OCI-LY3 (cell line): ENCODE results near the gene MGRN1.

Source experiments
- EZH2phosphoT487 ChIP-seq: fragments of 200-600 bp; shearing (Covaris generic); IDR thresholded peaks from 2 replicates; pipeline ENCODE4 v1.6.1; 2018; ENCODE audit warnings: antibody characterized with exemption, mixed run types, low read depth
- TF ChIP-seq, protein P1 (sequence below): fragments of 200-600, 300-600 bp; sonication (generic); IDR thresholded peaks from 2 replicates; pipeline ENCODE4 v1.5.1; 2014; ENCODE audit warnings: antibody characterized with exemption, low read length, low read depth

DNA sequence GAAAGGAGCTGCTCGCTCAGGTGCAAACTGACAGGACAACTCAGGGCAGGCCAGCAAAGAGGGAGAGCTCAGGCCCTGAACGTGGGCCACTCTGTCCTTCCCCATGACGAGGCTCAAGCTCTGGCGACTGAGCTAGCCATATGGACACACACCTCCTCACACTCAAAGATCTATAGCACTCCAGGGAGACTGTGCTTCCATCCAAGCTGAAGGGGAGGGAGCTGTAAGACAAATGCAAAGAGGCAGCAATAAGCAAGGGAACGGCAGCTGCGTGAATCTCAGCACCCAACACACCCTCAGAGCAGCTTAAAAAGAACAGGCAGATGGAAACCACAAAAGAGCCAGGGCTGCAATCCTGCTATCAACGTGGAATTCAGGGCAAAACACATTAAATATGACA, 82.2 kb downstream of the MGRN1 start:
- TF ChIP-seq, protein P1, sequence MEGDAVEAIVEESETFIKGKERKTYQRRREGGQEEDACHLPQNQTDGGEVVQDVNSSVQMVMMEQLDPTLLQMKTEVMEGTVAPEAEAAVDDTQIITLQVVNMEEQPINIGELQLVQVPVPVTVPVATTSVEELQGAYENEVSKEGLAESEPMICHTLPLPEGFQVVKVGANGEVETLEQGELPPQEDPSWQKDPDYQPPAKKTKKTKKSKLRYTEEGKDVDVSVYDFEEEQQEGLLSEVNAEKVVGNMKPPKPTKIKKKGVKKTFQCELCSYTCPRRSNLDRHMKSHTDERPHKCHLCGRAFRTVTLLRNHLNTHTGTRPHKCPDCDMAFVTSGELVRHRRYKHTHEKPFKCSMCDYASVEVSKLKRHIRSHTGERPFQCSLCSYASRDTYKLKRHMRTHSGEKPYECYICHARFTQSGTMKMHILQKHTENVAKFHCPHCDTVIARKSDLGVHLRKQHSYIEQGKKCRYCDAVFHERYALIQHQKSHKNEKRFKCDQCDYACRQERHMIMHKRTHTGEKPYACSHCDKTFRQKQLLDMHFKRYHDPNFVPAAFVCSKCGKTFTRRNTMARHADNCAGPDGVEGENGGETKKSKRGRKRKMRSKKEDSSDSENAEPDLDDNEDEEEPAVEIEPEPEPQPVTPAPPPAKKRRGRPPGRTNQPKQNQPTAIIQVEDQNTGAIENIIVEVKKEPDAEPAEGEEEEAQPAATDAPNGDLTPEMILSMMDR: no peak
- TF ChIP-seq EZH2phosphoT487: no peak
